Peyer's patch (tissue), 4 donors: Measurements from ENCODE around the gene HTRA3. TPM values are rescaled to one million over a fixed set of nuclear protein-coding genes. Genes with fewer than 3 reads are reported as not detected.

Experiments
- DNase-seq, 3 donors: peaks; one replicate each; pipeline ENCODE4 v3.0.0-alpha.2; 2017 to 2019
- H3K27ac ChIP-seq, 4 donors: fragments of 200-600 bp; sonication (generic); one replicate each; pipeline ENCODE4 v1.5.1; 2016 to 2019
- H3K27me3 ChIP-seq, 2 donors: fragments of 200-600 bp; sonication (generic); one replicate each; pipeline ENCODE4 v1.5.1; 2019
- H3K36me3 ChIP-seq, 3 donors: fragments of 200-600 bp; sonication (generic); one replicate each; pipeline ENCODE4 v1.5.1; 2016 to 2019
- H3K4me1 ChIP-seq, 4 donors: fragments of 200-600 bp; sonication (generic); one replicate each; pipeline ENCODE4 v1.5.1; 2016 to 2019
- H3K4me3 ChIP-seq, 4 donors: fragments of 200-600 bp; sonication (generic); 1 replicate in 3 of 4; 2 replicates in 1 of 4; pipeline ENCODE4 v1.5.1; 2016 to 2019; ENCODE audit warnings: mild to moderate bottlenecking in 1 of 4
- H3K9me3 ChIP-seq, 4 donors: fragments of 200-600 bp; sonication (generic); one replicate each; pipeline ENCODE4 v1.5.1; 2016 to 2019; ENCODE audit warnings: mild to moderate bottlenecking in 1 of 4
- CTCF ChIP-seq, 6 experiments: fragments of 450-650 bp in 4 of 6; fragments of 200-600 bp in 2 of 6; sonication (generic) in 1 of 6; IDR thresholded peaks; one replicate each; pipeline ENCODE4 v1.5.1; 2017 to 2019; ENCODE audit warnings: antibody characterized with exemption in 6 of 6, mild to moderate bottlenecking in 3 of 6, moderate library complexity in 1 of 6
- POLR2A ChIP-seq, 2 donors: fragments of 450-650 bp; IDR thresholded peaks; one replicate each; pipeline ENCODE4 v1.5.1; 2017; ENCODE audit warnings: antibody characterized with exemption in 2 of 2, mild to moderate bottlenecking in 2 of 2, moderate library complexity in 2 of 2
- total RNA-seq, 4 donors: library from RNA; depleted of rRNA; stranded (reverse); fragments of >200 nt; gene quantifications; one replicate each; pipeline ENCODE4 v1.1.0, GENCODE V29; 2016

The HTRA3 gene
- total RNA-seq, 4 donors from 2014 or later, result 3.3 to 43.7 (median 7.9) TPM

GRCh38 chr4:8333726-8334460 lies 64.3 kb downstream of the HTRA3 start:
- Histone ChIP-seq H3K4me1 (no peaks in the 10 kb centered on the region), H3K9me3 (no peaks in the 10 kb centered on the region), H3K36me3 (no peaks in the 10 kb centered on the region), H3K27me3 (no peaks in the 10 kb centered on the region), H3K27ac (no peak overlapping the region), H3K4me3 (no peak overlapping the region)
- DNase-seq, result peak in 1 of 3 donors; percentile 13
- TF ChIP-seq POLR2A (IDR thresholded peaks at IDR 0.05), result no peak
- no peak for TF ChIP-seq CTCF (IDR thresholded peaks at IDR 0.05)

GRCh38 chr4:8334786-8335460 lies 65.4 kb downstream of the HTRA3 start:
- DNase-seq, result peak in 1 of 3 donors; percentile 18
- Histone ChIP-seq H3K27me3 (no peaks in the 10 kb centered on the region), H3K4me3 (no peak overlapping the region), H3K27ac (no peak overlapping the region), H3K9me3 (no peaks in the 10 kb centered on the region), H3K4me1 (no peaks in the 10 kb centered on the region), H3K36me3 (no peaks in the 10 kb centered on the region)
- TF ChIP-seq POLR2A (IDR thresholded peaks at IDR 0.05) (no peak), CTCF (IDR thresholded peaks at IDR 0.05) (no peak)

- Histone ChIP-seq H3K36me3 (no peaks in the 10 kb centered on the region), H3K27me3 (no peaks in the 10 kb centered on the region), H3K9me3 (no peaks in the 10 kb centered on the region), H3K4me1 (no peaks in the 10 kb centered on the region), H3K27ac (no peak overlapping the region), H3K4me3 (no peak overlapping the region)
- no peak for DNase-seq
- TF ChIP-seq CTCF (IDR thresholded peaks at IDR 0.05), result no peak
- TF ChIP-seq POLR2A (IDR thresholded peaks at IDR 0.05), result no peak
Measured at GRCh38 chr4:8335848-8336247, 66.3 kb downstream of the HTRA3 start.

- DNase-seq, result no peak
- no peaks in the 10 kb centered on the region for H3K27me3 ChIP-seq
- H3K27ac ChIP-seq, result no peak overlapping the region
- no peaks in the 10 kb centered on the region for H3K36me3 ChIP-seq
- no peak overlapping the region for H3K4me3 ChIP-seq
- no peaks in the 10 kb centered on the region for H3K4me1 ChIP-seq
- no peaks in the 10 kb centered on the region for H3K9me3 ChIP-seq
- TF ChIP-seq POLR2A (IDR thresholded peaks at IDR 0.05) (no peak), CTCF (IDR thresholded peaks at IDR 0.05) (no peak)
Measured at GRCh38 chr4:8336412-8337075, 67.0 kb downstream of the HTRA3 start.

GRCh38 chr4:8338351-8338961 lies 68.9 kb downstream of the HTRA3 start:
- Histone ChIP-seq H3K4me1 (no peaks in the 10 kb centered on the region), H3K27ac (no peak overlapping the region), H3K4me3 (no peak overlapping the region), H3K27me3 (no peaks in the 10 kb centered on the region), H3K9me3 (no peaks in the 10 kb centered on the region), H3K36me3 (no peaks in the 10 kb centered on the region)
- DNase-seq, result no peak
- TF ChIP-seq POLR2A (IDR thresholded peaks at IDR 0.05) (no peak), CTCF (IDR thresholded peaks at IDR 0.05) (no peak)
